K562 (cell line): Measurements from ENCODE around the gene PTGES3. TPM values are rescaled to one million over a fixed set of nuclear protein-coding genes. Genes with fewer than 3 reads are reported as not detected.

Experiments
- CREB1 ChIP-seq, 2 experiments: sonication (generic) in 1 of 2; formaldehyde crosslinking in 1 of 2; IDR thresholded peaks; 2 replicates each; pipeline versions ENCODE4 v1.6.1 to v1.8.0; 2012 to 2022; ENCODE audit warnings: inconsistent platforms in 1 of 2, mild to moderate bottlenecking in 1 of 2, missing genetic modification reagents in 1 of 2, moderate library complexity in 1 of 2
- ELK3 ChIP-seq: fragments of 450-650 bp; formaldehyde crosslinking; IDR thresholded peaks from 2 replicates; pipeline ENCODE4 v1.4.0; 2020; ENCODE audit warnings: mild to moderate bottlenecking
- GATAD2A ChIP-seq: fragments of 450-650 bp; IDR thresholded peaks from 2 replicates; pipeline ENCODE4 v1.6.1; 2017
- GTF2A2 ChIP-seq: IDR thresholded peaks from 2 replicates; pipeline ENCODE4 v1.6.1; 2016; ENCODE audit warnings: mild to moderate bottlenecking, missing genetic modification characterization, missing compliant biosample characterization
- HMBOX1 ChIP-seq: sonication (generic); IDR thresholded peaks from 2 replicates; pipeline ENCODE4 v1.6.1; 2016
- HNRNPL ChIP-seq: fragments of 200-400 bp; formaldehyde crosslinking; IDR thresholded peaks from 2 replicates; pipeline ENCODE4 v1.6.1; 2017; ENCODE audit warnings: low read depth, mild to moderate bottlenecking, low read length
- JUNB ChIP-seq: fragments of 450-650 bp; formaldehyde crosslinking; conservative IDR thresholded peaks from 2 replicates; pipeline ENCODE4 v1.4.0; 2020; ENCODE audit warnings: mild to moderate bottlenecking
- MBD2 ChIP-seq: sonication (generic); IDR thresholded peaks from 2 replicates; pipeline ENCODE4 v1.6.1; 2016; ENCODE audit warnings: low read depth, borderline replicate concordance
- MYBL2 ChIP-seq, 2 experiments: fragments of 450-650 bp in 1 of 2; sonication (generic) in 1 of 2; formaldehyde crosslinking in 1 of 2; IDR thresholded peaks; 2 replicates each; pipeline versions ENCODE4 v1.6.1 to v1.8.1; 2017 to 2022; ENCODE audit warnings: borderline replicate concordance in 1 of 2, inconsistent platforms in 1 of 2, low read depth in 1 of 2, mild to moderate bottlenecking in 1 of 2, missing genetic modification reagents in 1 of 2, moderate library complexity in 1 of 2
- NUFIP1 ChIP-seq: fragments of 450-650 bp; IDR thresholded peaks from 2 replicates; pipeline ENCODE4 v1.6.1; 2018; ENCODE audit not compliant: partially characterized antibody
- PHF20 ChIP-seq: fragments of 450-650 bp; IDR thresholded peaks from 2 replicates; pipeline ENCODE4 v1.6.1; 2018; ENCODE audit not compliant: partially characterized antibody
- RBM14 ChIP-seq: fragments of 200-400 bp; formaldehyde crosslinking; IDR thresholded peaks from 2 replicates; pipeline ENCODE4 v1.6.1; 2018; ENCODE audit warnings: low read depth, mild to moderate bottlenecking, low read length, moderate library complexity, borderline replicate concordance; ENCODE audit not compliant: insufficient read depth
- RBM39 ChIP-seq: fragments of 200-400 bp; formaldehyde crosslinking; optimal IDR thresholded peaks from 2 replicates; pipeline ENCODE3; 2018; ENCODE audit warnings: low read depth, low read length
- SAFB2 ChIP-seq: fragments of 200-400 bp; formaldehyde crosslinking; IDR thresholded peaks from 2 replicates; pipeline ENCODE4 v1.6.1; 2018; ENCODE audit warnings: borderline replicate concordance, low read length, low read depth, moderate library complexity; ENCODE audit not compliant: severe bottlenecking
- SMAD1 ChIP-seq: fragments of 150-350 bp; IDR thresholded peaks from 2 replicates; pipeline ENCODE4 v1.6.1; 2014; ENCODE audit warnings: low read length, low read depth; ENCODE audit not compliant: partially characterized antibody
- SNAPC5 ChIP-seq: fragments of 250-450 bp; sonication (Bioruptor Pico); IDR thresholded peaks from 2 replicates; pipeline ENCODE4 v1.8.0; 2021; ENCODE audit warnings: moderate library complexity, mild to moderate bottlenecking, inconsistent platforms
- TAF9B ChIP-seq: fragments of 450-650 bp; IDR thresholded peaks from 2 replicates; pipeline ENCODE4 v1.6.1; 2018; ENCODE audit warnings: mild to moderate bottlenecking; ENCODE audit not compliant: partially characterized antibody
- TBL1XR1 ChIP-seq, 2 experiments: IDR thresholded peaks; 2 replicates each; pipeline ENCODE4 v1.6.1; 2012; ENCODE audit warnings: improper control_type of control experiment in 2 of 2, low read length in 2 of 2, mild to moderate bottlenecking in 1 of 2
- TEAD2 ChIP-seq: fragments of 450-650 bp; IDR thresholded peaks from 2 replicates; pipeline ENCODE4 v1.6.1; 2016; ENCODE audit warnings: missing genetic modification characterization, control low read depth, missing compliant biosample characterization
- TOE1 ChIP-seq, 2 experiments: fragments of 450-650 bp in 1 of 2; sonication (generic) in 1 of 2; formaldehyde crosslinking in 1 of 2; IDR thresholded peaks; 2 replicates each; pipeline versions ENCODE4 v1.7.1 to v1.8.0; 2016 to 2022; ENCODE audit warnings: borderline replicate concordance in 2 of 2, mild to moderate bottlenecking in 2 of 2, antibody characterized with exemption in 1 of 2, inconsistent platforms in 1 of 2, low read depth in 1 of 2, missing genetic modification reagents in 1 of 2, moderate library complexity in 1 of 2
- U2AF1 ChIP-seq: fragments of 200-400 bp; formaldehyde crosslinking; optimal IDR thresholded peaks from 2 replicates; pipeline ENCODE3; 2017; ENCODE audit warnings: mild to moderate bottlenecking, low read depth, low read length, moderate library complexity
- ZEB2 ChIP-seq: fragments of 450-650 bp; IDR thresholded peaks from 2 replicates; pipeline ENCODE4 v1.6.1; 2016
- ZFP91 ChIP-seq: sonication (generic); formaldehyde crosslinking; IDR thresholded peaks from 2 replicates; pipeline ENCODE4 v1.8.0; 2022; ENCODE audit warnings: mild to moderate bottlenecking, missing genetic modification reagents
- ZNF3 ChIP-seq: fragments of 250-450 bp; sonication (Bioruptor Pico); IDR thresholded peaks from 2 replicates; pipeline ENCODE4 v1.5.0; 2021; ENCODE audit warnings: mild to moderate bottlenecking, moderate library complexity
- ZNF766 ChIP-seq: fragments of 200-800 bp; sonication (Bioruptor generic); conservative IDR thresholded peaks from 2 replicates; pipeline ENCODE4 v1.6.1; 2016; ENCODE audit warnings: missing genetic modification characterization, missing compliant biosample characterization
- polyA plus RNA-seq, 8 experiments: library from polyadenylated mRNA; depleted of rRNA in 4 of 8; stranded (reverse) in 5 of 8; unstranded in 3 of 8; fragments of >200 nt; fragmentation: Nextera tagmentation in 2 of 8; fragmentation: Illumina TruSeq in 1 of 8; extraction: Ambion mirVana in 2 of 8; extraction: Trizol in 1 of 8; gene quantifications; 2 replicates each; pipeline versions ENCODE4 v1.2.1 to v1.2.3, GENCODE V29; 2011 to 2014; ENCODE audit warnings: inconsistent platforms in 1 of 8, missing spikeins in 1 of 8
- total RNA-seq, 7 experiments: library from RNA; depleted of rRNA in 6 of 7; stranded (reverse); fragments of >200 nt in 6 of 7; fragmentation: Illumina TruSeq in 2 of 7; extraction: Trizol in 2 of 7; gene quantifications; 2 replicates each; pipeline versions ENCODE4 v1.2.1 to v1.2.3, GENCODE V29; 2011 to 2021; ENCODE audit warnings: low replicate concordance in 1 of 7

PTGES3 gene
- total and polyA plus RNA-seq, 9 of the 15 experiments (the other 6 are each of a cell fraction or from before 2014, with no cell fraction given), result 163 to 501 (median 213) TPM

GRCh38 chr12:56630180-56630632, 57.9 kb downstream of the PTGES3 start, which contains the start of gene BAZ2A (continued):
- TF ChIP-seq MBD2 (0 out of 2 replicates have a peak, but pooled peaks have one; percentile 44), RBM39 (no peak), ZNF3 (CRISPR knock-in tag) (no peak), NUFIP1 (no peak), TAF9B (no peak), ZFP91 (CRISPR knock-in tag) (peak; percentile 86), TEAD2 (no peak), TBL1XR1 (IDR thresholded peaks at IDR 0.05; ENCODE audit: low read length in 2 of 2) (0 out of 4 replicates have a peak, but pooled peaks of 1 of the 2 experiments have one; percentile 21), SAFB2 (no peak), TOE1 (IDR thresholded peaks at IDR 0.05; ENCODE audit: borderline replicate concordance) (peak; percentile 98), TOE1 (CRISPR knock-in tag; IDR thresholded peaks at IDR 0.05; ENCODE audit: borderline replicate concordance, low read depth) (no peak), U2AF1 (no peak), MYBL2 (IDR thresholded peaks at IDR 0.05; ENCODE audit: low read depth) (no peak), MYBL2 (CRISPR knock-in tag; IDR thresholded peaks at IDR 0.05; ENCODE audit: borderline replicate concordance) (no peak), SMAD1 (no peak), PHF20 (peak; percentile 47), RBM14 (no peak), HNRNPL (no peak), ZNF766 (CRISPR knock-in tag) (no peak), ZEB2 (no peak), HMBOX1 (no peak), GATAD2A (no peak), ELK3 (CRISPR knock-in tag) (no peak), JUNB (CRISPR knock-in tag) (no peak), SNAPC5 (CRISPR knock-in tag) (no peak), CREB1 (IDR thresholded peaks at IDR 0.05) (peak; percentile 58), CREB1 (CRISPR knock-in tag; IDR thresholded peaks at IDR 0.05) (peak; percentile 81; the same call in 1 of the 2 replicates), GTF2A2 (tag) (no peak)
